Smooth muscle cell (in vitro differentiated cells): ENCODE data around the gene SRA1. TPM values are rescaled to one million over a fixed set of nuclear protein-coding genes. Genes with fewer than 3 reads are reported as not detected.

Source experiments
- DNase-seq: peaks from one replicate; lab custom pipeline; 2025; ENCODE audit not compliant: unreplicated experiment; lab: John Stamatoyannopoulos, UW
- H2AFZ ChIP-seq: fragments of 200-600 bp; sonication (generic); 2 replicates; pipeline ENCODE4 v1.6.0; 2016; ENCODE audit warnings: antibody characterized with exemption, low read depth, mild to moderate bottlenecking
- H3F3A ChIP-seq: fragments of 200-600 bp; sonication (generic); 2 replicates; pipeline ENCODE4 v1.6.0; 2017; ENCODE audit warnings: antibody characterized with exemption, low read depth
- H3K27ac ChIP-seq: fragments of 200-600 bp; sonication (generic); 2 replicates; pipeline ENCODE4 v1.5.1; 2016; ENCODE audit warnings: low read depth, mild to moderate bottlenecking
- H3K27me3 ChIP-seq: fragments of 200-600 bp; sonication (generic); 2 replicates; pipeline ENCODE4 v1.6.1; 2016; ENCODE audit warnings: low read depth, mild to moderate bottlenecking
- H3K36me3 ChIP-seq: fragments of 200-600 bp; sonication (generic); 2 replicates; pipeline ENCODE4 v1.5.1; 2016; ENCODE audit warnings: low read depth
- H3K4me1 ChIP-seq: fragments of 200-600 bp; sonication (generic); 2 replicates; pipeline ENCODE4 v1.5.1; 2016; ENCODE audit warnings: low read depth
- H3K4me2 ChIP-seq: fragments of 200-600 bp; sonication (generic); 2 replicates; pipeline ENCODE4 v1.6.0; 2016; ENCODE audit warnings: mild to moderate bottlenecking
- H3K4me3 ChIP-seq: fragments of 200-600 bp; sonication (generic); 2 replicates; pipeline ENCODE4 v1.5.1; 2016; ENCODE audit warnings: mild to moderate bottlenecking
- H3K79me2 ChIP-seq: fragments of 200-600 bp; sonication (generic); 2 replicates; pipeline ENCODE4 v1.6.0; 2016; ENCODE audit warnings: low read depth, mild to moderate bottlenecking
- H3K9ac ChIP-seq: fragments of 200-600 bp; sonication (generic); 2 replicates; pipeline ENCODE4 v1.6.0; 2016; ENCODE audit warnings: low read depth
- H3K9me3 ChIP-seq: fragments of 200-600 bp; sonication (generic); replicated peaks from 2 replicates; pipeline ENCODE4 v1.5.1; 2016; ENCODE audit warnings: low read depth
- H4K20me1 ChIP-seq: fragments of 200-600 bp; sonication (generic); 2 replicates; pipeline ENCODE4 v1.6.0; 2016; ENCODE audit warnings: low read depth
- CTCF ChIP-seq: fragments of 200-600 bp; sonication (generic); IDR thresholded peaks from 2 replicates; pipeline ENCODE4 v1.5.1; 2017; ENCODE audit warnings: borderline replicate concordance, mild to moderate bottlenecking, antibody characterized with exemption; ENCODE audit not compliant: insufficient read depth, poor library complexity, severe bottlenecking
- WGBS: methylation state at CpG from one replicate; pipeline ENCODE4 v1.1.7; 2016; ENCODE audit warnings: low lambda C conversion rate; 5-methylcytosine and 5-hydroxymethylcytosine counted together
- microRNA-seq: library from miRNA; unstranded; fragments of <30 nt; microRNA quantifications from one replicate; pipeline ENCODE4, GENCODE V29; 2016; ENCODE audit warnings: borderline number of aligned reads
- polyA plus RNA-seq: library from polyadenylated mRNA; unstranded; fragments of >200 nt; fragmentation: Nextera tagmentation; extraction: Ambion mirVana; gene quantifications from 2 replicates; pipeline ENCODE4 v1.2.1, GENCODE V29; 2016
- small RNA-seq: library from RNA; depleted of rRNA; stranded (forward); fragments of <200 nt; gene quantifications from one replicate; pipeline ENCODE3, GENCODE V24; 2014
- total RNA-seq: library from RNA; depleted of rRNA; stranded (reverse); fragments of >200 nt; gene quantifications from 2 replicates; pipeline ENCODE4 v1.2.3, GENCODE V29; 2014

Gene SRA1
- total and polyA plus RNA-seq, 2 experiments from 2014 or later: 61.4 to 146 TPM

- Histone ChIP-seq H4K20me1 (no peaks in the 10 kb centered on the region), H3K36me3 (peaks cover 30% of the 10 kb centered on the region), H3K9me3 (no peaks in the 10 kb centered on the region), H3K79me2 (no peaks in the 10 kb centered on the region), H3K4me3 (no peak overlapping the region), H3F3A (no peaks in the 10 kb centered on the region), H3K9ac (no peak overlapping the region), H3K27me3 (no peaks in the 10 kb centered on the region), H3K4me2 (no peak overlapping the region), H2AFZ (no peak overlapping the region), H3K4me1 (no peaks in the 10 kb centered on the region), H3K27ac (no peak overlapping the region)
- no peak for DNase-seq
- 97% methylated on average over 2 of the region's 2 CpGs for WGBS
- TF ChIP-seq CTCF: no peak
Observed at GRCh38 chr5:140502834-140503233, 54.4 kb downstream of the SRA1 start.

Small RNAs within 50 kb of the gene (microRNA-seq; reads per million reads assigned to microRNA genes)
- not detected for gene MIR6831

Small RNAs within 50 kb of the gene (small RNA-seq; reads per million reads assigned to genes)
- gene RF00279: not detected
- not detected for gene RF00443

Other genes with a start within 250 kb of the SRA1 start
- gene HBEGF, start 210.9 kb downstream of the SRA1 start, total RNA-seq: 36.7 and 46.0 TPM in 2 replicates
- gene HBEGF, start 210.9 kb downstream of the SRA1 start, polyA plus RNA-seq: 33.8 and 37.1 TPM in 2 replicates
- gene SLC4A9, start 197.3 kb downstream of the SRA1 start, total RNA-seq: not detected in 2 replicates
- gene SLC4A9, start 197.3 kb downstream of the SRA1 start, polyA plus RNA-seq: not detected in 2 replicates
- 45.7 and 56.1 TPM in 2 replicates for gene ANKHD1, start 155.6 kb downstream of the SRA1 start, total RNA-seq
- 37.9 and 50.0 TPM in 2 replicates for gene ANKHD1, start 155.6 kb downstream of the SRA1 start, polyA plus RNA-seq
- not detected in 2 replicates for gene EIF4EBP3, start 9.8 kb downstream of the SRA1 start, total RNA-seq
- gene EIF4EBP3, start 9.8 kb downstream of the SRA1 start, polyA plus RNA-seq: 3.4 and 4.1 TPM in 2 replicates
- 11.5 and 19.0 TPM in 2 replicates for gene APBB3, start 7.1 kb upstream of the SRA1 start, total RNA-seq
- 18.8 and 28.3 TPM in 2 replicates for gene APBB3, start 7.1 kb upstream of the SRA1 start, polyA plus RNA-seq
- gene SLC35A4, start 7.4 kb upstream of the SRA1 start, total RNA-seq: 38.1 and 42.7 TPM in 2 replicates
- gene SLC35A4, start 7.4 kb upstream of the SRA1 start, polyA plus RNA-seq: 75.4 and 82.9 TPM in 2 replicates
- gene CD14, start 75.7 kb upstream of the SRA1 start, total RNA-seq: 0.54 TPM in 1 of 2 replicates, not detected in the other
- 0.09 and 0.69 TPM in 2 replicates for gene CD14, start 75.7 kb upstream of the SRA1 start, polyA plus RNA-seq
- gene TMCO6, start 82.0 kb upstream of the SRA1 start, total RNA-seq: 3.3 and 11.4 TPM in 2 replicates
- 4.4 and 5.9 TPM in 2 replicates for gene TMCO6, start 82.0 kb upstream of the SRA1 start, polyA plus RNA-seq
- gene NDUFA2, start 90.2 kb upstream of the SRA1 start, total RNA-seq: 24.3 and 63.0 TPM in 2 replicates
- gene NDUFA2, start 90.2 kb upstream of the SRA1 start, polyA plus RNA-seq: 120 and 126 TPM in 2 replicates
- 85.1 and 87.5 TPM in 2 replicates for gene IK, start 90.4 kb upstream of the SRA1 start, total RNA-seq
- 77.6 and 79.3 TPM in 2 replicates for gene IK, start 90.4 kb upstream of the SRA1 start, polyA plus RNA-seq
- 11.2 and 14.2 TPM in 2 replicates for gene WDR55, start 107.4 kb upstream of the SRA1 start, total RNA-seq
- 20.6 and 23.6 TPM in 2 replicates for gene WDR55, start 107.4 kb upstream of the SRA1 start, polyA plus RNA-seq
- gene DND1, start 116.1 kb upstream of the SRA1 start, total RNA-seq: 0.27 and 2.2 TPM in 2 replicates
- 0.31 and 0.64 TPM in 2 replicates for gene DND1, start 116.1 kb upstream of the SRA1 start, polyA plus RNA-seq
- gene HARS1, start 133.9 kb upstream of the SRA1 start, total RNA-seq: 29.4 and 54.5 TPM in 2 replicates
- gene HARS1, start 133.9 kb upstream of the SRA1 start, polyA plus RNA-seq: 72.1 and 83.8 TPM in 2 replicates
- gene HARS2, start 134.0 kb upstream of the SRA1 start, total RNA-seq: 15.3 and 19.3 TPM in 2 replicates
- 24.3 and 25.7 TPM in 2 replicates for gene HARS2, start 134.0 kb upstream of the SRA1 start, polyA plus RNA-seq
- gene ZMAT2, start 143.0 kb upstream of the SRA1 start, total RNA-seq: 32.9 and 39.7 TPM in 2 replicates
- gene ZMAT2, start 143.0 kb upstream of the SRA1 start, polyA plus RNA-seq: 34.6 and 37.2 TPM in 2 replicates
- gene PCDHA1, start 228.7 kb upstream of the SRA1 start, total RNA-seq: 0.04 TPM in 1 of 2 replicates, not detected in the other
- not detected in 2 replicates for gene PCDHA1, start 228.7 kb upstream of the SRA1 start, polyA plus RNA-seq
- gene PCDHA2, start 237.4 kb upstream of the SRA1 start, total RNA-seq: 3.0 and 4.7 TPM in 2 replicates
- 2.5 and 2.7 TPM in 2 replicates for gene PCDHA2, start 237.4 kb upstream of the SRA1 start, polyA plus RNA-seq
- 3.2 and 3.9 TPM in 2 replicates for gene PCDHA3, start 243.6 kb upstream of the SRA1 start, total RNA-seq
- gene PCDHA3, start 243.6 kb upstream of the SRA1 start, polyA plus RNA-seq: 0.47 and 0.89 TPM in 2 replicates
- 7.1 and 10.8 TPM in 2 replicates for gene PCDHA4, start 249.6 kb upstream of the SRA1 start, total RNA-seq
- gene PCDHA4, start 249.6 kb upstream of the SRA1 start, polyA plus RNA-seq: 4.1 and 5.0 TPM in 2 replicates